SU-DHL-6 (cell line): ENCODE data around the gene FLAD1.

Experiments
- H2AFZ ChIP-seq: fragments of 200-600 bp; sonication (generic); 2 replicates; pipeline ENCODE4 v1.6.1; 2014; ENCODE audit warnings: low read depth, mild to moderate bottlenecking, moderate library complexity, mixed read lengths, antibody characterized with exemption, low read length; ENCODE audit not compliant: severe bottlenecking
- H3F3A ChIP-seq: fragments of 200-600 bp; shearing (Covaris generic); 2 replicates; pipeline ENCODE4 v1.6.0; 2016; ENCODE audit warnings: antibody characterized with exemption, mild to moderate bottlenecking; ENCODE audit not compliant: insufficient read depth
- H3K27ac ChIP-seq: fragments of 200-600 bp; sonication (generic); 2 replicates; pipeline ENCODE4 v1.5.1; 2016; ENCODE audit warnings: low read depth, mild to moderate bottlenecking, low read length, moderate library complexity, mixed read lengths
- H3K27me3 ChIP-seq: fragments of 200-600 bp; sonication (generic), shearing (Covaris generic); 2 replicates; pipeline ENCODE4 v1.6.0; 2014; ENCODE audit warnings: mild to moderate bottlenecking, low read length
- H3K36me3 ChIP-seq: fragments of 200-600 bp; sonication (generic); 2 replicates; pipeline ENCODE4 v1.6.1; 2014; ENCODE audit warnings: mild to moderate bottlenecking, low read length, mixed read lengths
- H3K4me2 ChIP-seq: fragments of 300-600, 200-600 bp; shearing (Covaris generic), sonication (generic); 2 replicates; pipeline ENCODE4 v1.6.0; 2014; ENCODE audit warnings: low read length, low read depth, mild to moderate bottlenecking; ENCODE audit not compliant: poor library complexity, severe bottlenecking
- H3K4me3 ChIP-seq: fragments of 200-600 bp; sonication (generic); 2 replicates; pipeline ENCODE4 v1.5.1; 2014; ENCODE audit warnings: antibody characterized with exemption, low read length, mild to moderate bottlenecking, mixed read lengths; ENCODE audit not compliant: insufficient read depth, poor library complexity, severe bottlenecking
- H3K79me2 ChIP-seq: fragments of 200-600 bp; sonication (generic); 2 replicates; pipeline ENCODE4 v1.6.1; 2014; ENCODE audit warnings: mild to moderate bottlenecking, low read length, moderate library complexity; ENCODE audit not compliant: insufficient read depth
- H3K9ac ChIP-seq: fragments of 200-600 bp; sonication (generic); 2 replicates; pipeline ENCODE4 v1.7.0; 2014; ENCODE audit warnings: mild to moderate bottlenecking, low read length
- H3K9me2 ChIP-seq: fragments of 200-600 bp; sonication (generic); replicated peaks from 2 replicates; pipeline ENCODE4 v1.6.1; 2014; ENCODE audit warnings: low read length; ENCODE audit not compliant: insufficient read depth
- H3K9me3 ChIP-seq: fragments of 200-600 bp; sonication (generic); 2 replicates; pipeline ENCODE4 v1.6.1; 2014; ENCODE audit warnings: low read length, mixed read lengths; ENCODE audit not compliant: insufficient read depth
- H4K20me1 ChIP-seq: fragments of 200-600 bp; sonication (generic); 2 replicates; pipeline ENCODE4 v1.6.1; 2014; ENCODE audit warnings: low read depth, mild to moderate bottlenecking, antibody characterized with exemption, low read length, moderate library complexity, mixed read lengths
- CTCF ChIP-seq: fragments of 200-600 bp; sonication (generic); IDR thresholded peaks from one replicate; pipeline ENCODE4 v1.5.1; 2017; ENCODE audit warnings: antibody characterized with exemption, mild to moderate bottlenecking, low read length, moderate library complexity; ENCODE audit not compliant: insufficient read depth, poor library complexity, severe bottlenecking
- EZH2phosphoT487 ChIP-seq: fragments of 200-600 bp; sonication (generic), shearing (Covaris generic); conservative IDR thresholded peaks from 2 replicates; pipeline ENCODE4 v1.6.1; 2018; ENCODE audit warnings: mild to moderate bottlenecking, antibody characterized with exemption, low read length, moderate library complexity, mixed read lengths

Gene FLAD1

GRCh38 chr1:155015527-155016230 lies 32.5 kb downstream of the FLAD1 start:
- H4K20me1 ChIP-seq, result no peaks in the 10 kb centered on the region
- H3K36me3 ChIP-seq, result no peaks in the 10 kb centered on the region
- H3K9ac ChIP-seq, result no peak overlapping the region
- H3K27ac ChIP-seq, result no peak overlapping the region
- H3F3A ChIP-seq, result peaks cover 6% of the 10 kb centered on the region; the same call in 1 of the 2 replicates
- H3K4me2 ChIP-seq, result no peak overlapping the region
- no peaks in the 10 kb centered on the region for H3K9me3 ChIP-seq
- H3K79me2 ChIP-seq, result no peaks in the 10 kb centered on the region
- no peak overlapping the region for H2AFZ ChIP-seq
- no peak overlapping the region for H3K4me3 ChIP-seq
- TF ChIP-seq CTCF, result no peak
- no peak for TF ChIP-seq EZH2phosphoT487
- no peaks in the 10 kb centered on the region for H3K9me2 ChIP-seq
- no peaks in the 10 kb centered on the region for H3K27me3 ChIP-seq

- Histone ChIP-seq H3K27me3 (no peaks in the 10 kb centered on the region), H3F3A (peaks cover 6% of the 10 kb centered on the region; the same call in 1 of the 2 replicates), H3K79me2 (no peaks in the 10 kb centered on the region), H3K9me3 (no peaks in the 10 kb centered on the region), H2AFZ (no peak overlapping the region), H3K4me2 (peak overlapping the region; percentile 11), H3K9ac (no peak overlapping the region), H3K27ac (no peak overlapping the region), H3K4me3 (no peak overlapping the region), H4K20me1 (no peaks in the 10 kb centered on the region), H3K36me3 (no peaks in the 10 kb centered on the region), H3K9me2 (no peaks in the 10 kb centered on the region)
- TF ChIP-seq CTCF (no peak), EZH2phosphoT487 (no peak)
Measured at GRCh38 chr1:155016231-155016831, 33.2 kb downstream of the FLAD1 start.

- Histone ChIP-seq H3K9me3 (no peaks in the 10 kb centered on the region), H3K27me3 (no peaks in the 10 kb centered on the region), H4K20me1 (no peaks in the 10 kb centered on the region), H2AFZ (no peak overlapping the region), H3K79me2 (no peaks in the 10 kb centered on the region), H3K4me3 (no peak overlapping the region), H3F3A (peaks cover 6% of the 10 kb centered on the region; the same call in 1 of the 2 replicates), H3K36me3 (no peaks in the 10 kb centered on the region), H3K9ac (no peak overlapping the region; the same call in 1 of the 2 replicates), H3K4me2 (peak overlapping the region; percentile 44), H3K9me2 (no peaks in the 10 kb centered on the region), H3K27ac (no peak overlapping the region)
- TF ChIP-seq CTCF (peak; percentile 100), EZH2phosphoT487 (no peak)
Measured at GRCh38 chr1:155017041-155017945, 34.1 kb downstream of the FLAD1 start.
